ENCODE measurements around the gene ATXN1.

ATXN1 gene

DNA sequence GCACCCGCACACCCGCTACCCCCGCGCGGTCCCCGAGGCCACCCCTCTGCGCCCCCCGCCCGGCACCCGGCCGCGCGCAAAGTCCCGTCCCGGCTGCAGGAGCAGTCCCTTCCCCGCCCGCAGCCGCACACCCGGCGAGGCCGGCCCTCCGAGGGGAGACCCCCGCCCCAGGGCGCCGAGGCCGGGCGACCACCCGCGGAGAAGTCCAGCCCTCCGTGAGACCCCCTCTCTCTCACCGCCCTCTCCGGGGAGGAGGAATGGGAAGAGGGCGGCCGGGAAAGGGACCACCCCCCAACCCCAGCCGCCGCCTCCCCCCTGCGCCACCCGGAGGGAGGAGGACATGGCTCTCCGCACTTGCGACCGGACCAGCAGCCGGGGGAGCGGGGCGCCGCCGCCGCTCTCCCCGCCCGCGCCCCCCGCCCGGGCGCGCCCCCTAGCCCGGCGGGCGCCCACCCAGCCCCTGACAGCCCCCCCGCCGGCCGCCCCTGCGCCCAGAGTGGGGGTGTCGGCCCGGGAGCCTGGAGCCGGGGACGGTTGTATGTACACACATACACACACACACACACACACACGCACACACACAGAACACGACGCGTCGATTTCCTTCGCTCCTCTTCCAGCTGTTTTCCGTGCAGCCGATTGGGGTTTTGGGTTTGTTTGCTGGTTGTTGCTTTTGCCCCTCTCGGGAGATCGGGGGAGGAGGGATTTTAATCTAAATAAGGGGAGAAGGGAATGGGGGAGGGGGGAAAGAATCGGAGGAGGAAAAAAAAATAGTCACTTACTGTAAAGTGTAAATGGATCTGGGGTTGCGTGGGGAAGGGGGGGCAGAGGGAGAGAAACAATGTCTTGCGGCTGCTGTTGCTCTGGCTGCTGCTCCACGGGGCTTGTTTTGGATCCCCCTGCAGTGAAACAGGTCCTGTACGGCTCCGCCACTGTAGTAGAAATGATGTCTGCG is at the start of gene ATXN1:
Gene ATXN1 (minus strand): TSS at position 945 of the 955 bp plus-strand sequence.
- peak within 1 kb of the TSS; percentile 92 for H3K4me3 ChIP-seq (ENCODE audit: control insufficient read depth, low read depth, low read length)
- TF ChIP-seq, protein P1, sequence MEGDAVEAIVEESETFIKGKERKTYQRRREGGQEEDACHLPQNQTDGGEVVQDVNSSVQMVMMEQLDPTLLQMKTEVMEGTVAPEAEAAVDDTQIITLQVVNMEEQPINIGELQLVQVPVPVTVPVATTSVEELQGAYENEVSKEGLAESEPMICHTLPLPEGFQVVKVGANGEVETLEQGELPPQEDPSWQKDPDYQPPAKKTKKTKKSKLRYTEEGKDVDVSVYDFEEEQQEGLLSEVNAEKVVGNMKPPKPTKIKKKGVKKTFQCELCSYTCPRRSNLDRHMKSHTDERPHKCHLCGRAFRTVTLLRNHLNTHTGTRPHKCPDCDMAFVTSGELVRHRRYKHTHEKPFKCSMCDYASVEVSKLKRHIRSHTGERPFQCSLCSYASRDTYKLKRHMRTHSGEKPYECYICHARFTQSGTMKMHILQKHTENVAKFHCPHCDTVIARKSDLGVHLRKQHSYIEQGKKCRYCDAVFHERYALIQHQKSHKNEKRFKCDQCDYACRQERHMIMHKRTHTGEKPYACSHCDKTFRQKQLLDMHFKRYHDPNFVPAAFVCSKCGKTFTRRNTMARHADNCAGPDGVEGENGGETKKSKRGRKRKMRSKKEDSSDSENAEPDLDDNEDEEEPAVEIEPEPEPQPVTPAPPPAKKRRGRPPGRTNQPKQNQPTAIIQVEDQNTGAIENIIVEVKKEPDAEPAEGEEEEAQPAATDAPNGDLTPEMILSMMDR (IDR thresholded peaks at IDR 0.05; ENCODE audit: control insufficient read depth, insufficient read depth, low read depth, low read length, missing control alignments), result no peak
- no peak for DNase-seq (ENCODE audit: low read depth)

DNA sequence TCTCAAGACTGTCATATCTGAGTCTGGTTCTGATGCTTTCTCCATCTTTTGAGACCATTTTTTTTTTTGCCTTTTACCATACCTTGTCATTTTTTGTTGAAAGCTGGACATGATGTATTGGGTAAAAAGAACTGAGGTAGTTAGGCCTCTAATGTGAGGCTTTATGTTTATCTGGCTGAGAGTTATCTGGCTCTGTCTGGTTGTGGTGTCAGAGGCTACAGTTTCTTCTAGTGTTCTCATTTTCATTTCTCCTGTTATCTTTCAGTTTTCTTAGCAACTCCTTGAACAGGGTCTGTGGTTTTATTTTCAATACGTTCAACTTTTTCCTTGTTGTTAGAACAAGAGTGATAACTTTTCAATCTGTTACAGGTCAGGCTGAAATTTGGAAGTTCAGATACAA is 49.2 kb upstream of the ATXN1 start:
- no peak overlapping the region for H3K4me3 ChIP-seq (ENCODE audit: control insufficient read depth, low read depth, low read length)
- TF ChIP-seq, protein P1 (IDR thresholded peaks at IDR 0.05; ENCODE audit: control insufficient read depth, insufficient read depth, low read depth, low read length, missing control alignments), result no peak
- DNase-seq (ENCODE audit: low read depth), result no peak

DNA sequence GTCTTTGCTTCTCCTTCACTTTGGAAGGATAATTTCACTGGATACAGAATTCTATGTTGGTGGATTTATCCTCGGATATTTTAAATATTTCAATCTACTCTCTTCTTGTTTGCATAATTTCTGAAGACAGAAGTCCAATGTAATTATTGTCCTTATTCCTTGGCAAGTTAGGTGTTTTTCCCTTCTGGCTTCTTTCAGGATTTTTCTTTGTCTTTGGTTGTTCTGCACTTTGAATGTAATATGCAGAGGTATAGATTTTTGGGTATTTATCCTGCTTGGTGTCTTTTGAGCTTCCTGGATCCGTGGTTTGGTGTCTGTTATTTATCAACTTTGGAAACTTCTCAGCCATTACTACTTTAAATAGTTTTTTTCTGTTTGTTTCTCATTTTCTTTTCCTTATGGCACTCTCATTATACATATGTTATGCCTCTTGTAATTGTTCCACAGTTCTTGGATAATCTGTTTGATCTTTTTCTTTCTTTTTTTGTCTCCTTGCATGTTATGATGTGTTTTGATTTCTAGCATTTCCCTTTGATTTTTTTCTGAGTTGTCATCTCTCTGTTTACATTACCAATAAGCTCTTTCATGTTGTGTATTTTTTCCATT is 48.6 kb upstream of the ATXN1 start:
- no peak for DNase-seq (ENCODE audit: low read depth)
- no peak overlapping the region for H3K4me3 ChIP-seq (ENCODE audit: control insufficient read depth, low read depth, low read length)
- TF ChIP-seq, protein P1 (IDR thresholded peaks at IDR 0.05; ENCODE audit: control insufficient read depth, insufficient read depth, low read depth, low read length, missing control alignments), result no peak

DNA sequence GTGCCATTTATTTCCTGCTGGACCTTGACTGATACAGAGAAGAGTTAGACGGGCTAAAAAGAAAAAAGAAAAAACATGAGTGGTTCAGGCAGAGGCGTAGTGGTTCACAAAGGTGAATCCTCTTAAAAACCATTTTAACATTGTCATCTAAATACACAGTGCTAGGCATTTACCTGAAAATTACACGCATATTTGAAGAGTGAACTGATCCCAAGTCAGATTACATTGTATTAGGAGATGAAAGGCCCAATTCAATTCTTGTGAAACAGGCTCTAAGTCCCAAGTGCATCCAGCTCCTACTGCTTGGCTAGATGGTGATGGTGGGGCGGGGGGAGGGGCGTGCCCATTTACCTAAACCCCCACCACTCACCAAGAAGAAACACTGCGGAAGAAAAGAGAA is 46.7 kb upstream of the ATXN1 start:
- H3K4me3 ChIP-seq (ENCODE audit: control insufficient read depth, low read depth, low read length), result no peak overlapping the region
- DNase-seq (ENCODE audit: low read depth), result no peak

DNA sequence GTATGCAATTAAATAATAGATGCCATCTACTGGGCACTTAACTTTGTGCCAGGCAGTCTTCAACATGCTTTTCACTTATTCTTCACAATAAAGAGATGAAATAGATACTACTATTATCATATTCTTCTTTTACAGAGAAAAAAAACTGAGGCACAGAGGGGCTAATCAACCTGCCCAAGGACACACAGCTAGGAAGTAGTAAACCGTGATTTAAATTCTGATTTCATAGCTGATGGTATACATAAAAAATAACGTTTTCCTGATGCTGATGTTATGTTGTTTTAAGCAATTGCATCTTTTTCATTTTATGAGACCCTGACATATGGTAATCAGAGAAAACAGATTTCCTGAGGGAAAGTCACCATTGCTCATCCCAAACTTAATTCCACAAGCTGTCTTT is 45.1 kb upstream of the ATXN1 start:
- DNase-seq (ENCODE audit: low read depth), result no peak
- TF ChIP-seq, protein P1 (IDR thresholded peaks at IDR 0.05; ENCODE audit: control insufficient read depth, insufficient read depth, low read depth, low read length, missing control alignments), result no peak
- H3K4me3 ChIP-seq (ENCODE audit: control insufficient read depth, low read depth, low read length), result no peak overlapping the region

More for the DNA sequence above, 46.7 kb upstream of the ATXN1 start:
- TF ChIP-seq, protein P1 (IDR thresholded peaks at IDR 0.05; ENCODE audit: control insufficient read depth, insufficient read depth, low read depth, low read length, missing control alignments), result no peak

DNA sequence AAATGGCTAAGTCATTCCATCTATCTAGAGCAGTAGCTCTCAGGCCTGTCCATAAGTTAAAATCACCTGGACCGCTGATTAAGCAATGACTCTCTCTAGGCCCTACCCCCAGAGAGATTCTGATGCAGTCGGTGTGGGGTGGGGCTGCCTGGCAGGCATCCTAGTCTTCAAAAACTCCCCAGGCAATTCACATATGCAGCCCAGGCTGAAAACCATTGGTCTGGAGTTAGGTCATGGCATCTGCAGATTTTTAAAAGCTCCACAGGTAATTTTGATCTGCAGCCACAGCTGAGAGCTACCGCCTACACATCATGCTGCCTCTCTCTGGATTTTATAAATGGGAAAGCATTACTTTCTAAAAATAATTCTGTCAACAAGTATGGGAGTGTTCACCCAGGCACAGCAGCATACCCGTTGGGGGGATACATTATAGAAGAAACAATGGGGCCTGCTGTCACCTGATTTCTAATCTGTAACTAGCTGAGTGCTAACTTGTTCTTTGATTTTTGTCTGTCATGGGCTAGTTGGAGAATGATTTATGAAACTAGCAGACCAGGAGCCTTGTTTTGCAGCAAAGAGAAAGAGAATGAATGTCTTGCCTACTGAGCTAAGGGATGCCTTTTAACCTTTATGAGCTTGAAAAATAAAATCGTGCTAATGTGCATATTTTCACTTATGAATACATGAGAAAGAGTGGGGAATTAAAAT is 44.1 kb upstream of the ATXN1 start:
- TF ChIP-seq, protein P1 (IDR thresholded peaks at IDR 0.05; ENCODE audit: control insufficient read depth, insufficient read depth, low read depth, low read length, missing control alignments), result no peak
- DNase-seq (ENCODE audit: low read depth), result no peak
- no peak overlapping the region for H3K4me3 ChIP-seq (ENCODE audit: control insufficient read depth, low read depth, low read length)

Measured in AG09309 (cell line).